HepG2 (cell line): ENCODE results near the gene TLCD3B. TPM values are rescaled to one million over a fixed set of nuclear protein-coding genes. Genes with fewer than 3 reads are reported as not detected.

Experiments
- ATAC-seq: fragments of 200-7000 bp; cut with Tn5 transposase; 3 replicates; pipeline ENCODE4 v1.9.1; 2020; ENCODE audit warnings: mild to moderate bottlenecking, moderate library complexity
- BruUV-seq: library from RNA; stranded (reverse); fragments of 400-500 nt; replicated peaks from 2 replicates; lab custom pipeline; 2021; lab: Mats Ljungman, UMichigan
- CTCF ChIA-PET: fragments of 300-600 bp; formaldehyde crosslinking; extraction: SDS; loops from one replicate; lab custom pipeline; 2021; ENCODE audit warnings: low total read pairs, inconsistent platforms, low intra/inter-chr PET ratio; lab: Yijun Ruan, JAX
- POLR2A ChIA-PET: fragments of 350-600 bp; sonication (Branson Sonifier 250); formaldehyde crosslinking; loops from one replicate; lab custom pipeline; 2020; ENCODE audit warnings: antibody characterized with exemption, inconsistent platforms; lab: Yijun Ruan, JAX
- DNase-seq: peaks from one replicate; pipeline ENCODE4 v3.0.0-alpha.2; 2015; ENCODE audit warnings: low spot score
- FAIRE-seq: peaks from 3 replicates; lab custom pipeline; 2011; peaks lifted over from hg19 to GRCh38; lab: Jason Lieb, UNC
- H2AFZ ChIP-seq: one replicate; pipeline ENCODE4 v1.6.1; 2011; ENCODE audit warnings: low read length, inconsistent platforms
- H3K27ac ChIP-seq: fragments of 300-600 bp; 3 replicates; pipeline ENCODE4 v1.8.0; 2011; ENCODE audit warnings: mixed run types, mild to moderate bottlenecking, mixed read lengths, low read length, inconsistent platforms; ENCODE audit not compliant: insufficient read depth; ENCODE audit errors: extremely low read length
- H3K27me3 ChIP-seq, 2 experiments: fragments of 200-600 bp in 1 of 2; 2 replicates in 1 of 2; 3 replicates in 1 of 2; pipeline versions ENCODE4 v1.6.0 to v1.8.0; 2011; ENCODE audit warnings: low read length in 2 of 2, mild to moderate bottlenecking in 2 of 2, moderate library complexity in 2 of 2, inconsistent platforms in 1 of 2; ENCODE audit not compliant: insufficient read depth in 2 of 2, control insufficient read depth in 1 of 2
- H3K36me3 ChIP-seq, 2 experiments: fragments of 200-600 bp in 1 of 2; replicated peaks in 1 of 2; 2 replicates in 1 of 2; 3 replicates in 1 of 2; pipeline versions ENCODE4 v1.5.1 to v1.8.0; 2011; ENCODE audit warnings: low read length in 2 of 2, inconsistent platforms in 1 of 2; ENCODE audit not compliant: insufficient read depth in 2 of 2, control insufficient read depth in 1 of 2
- H3K4me1 ChIP-seq: 2 replicates; pipeline ENCODE4 v1.5.1; 2012; ENCODE audit warnings: low read length, inconsistent platforms; ENCODE audit not compliant: insufficient read depth
- H3K4me2 ChIP-seq: 2 replicates; pipeline ENCODE4 v1.6.0; 2011; ENCODE audit warnings: low read depth, low read length, inconsistent platforms
- H3K4me3 ChIP-seq, 3 experiments: fragments of 200-600 bp in 1 of 3; sonication (generic), shearing (Covaris generic) in 1 of 3; replicated peaks in 1 of 3; 2 replicates each; pipeline ENCODE4 v1.5.1; 2011 to 2016; ENCODE audit warnings: low read length in 3 of 3, inconsistent platforms in 2 of 3, low read depth in 2 of 3, mild to moderate bottlenecking in 2 of 3, control low read depth in 1 of 3, mixed read lengths in 1 of 3; ENCODE audit not compliant: insufficient read depth in 1 of 3
- H3K79me2 ChIP-seq: one replicate; pipeline ENCODE4 v1.6.1; 2011; ENCODE audit warnings: low read length, inconsistent platforms; ENCODE audit not compliant: insufficient read depth
- H3K9ac ChIP-seq: 2 replicates; pipeline ENCODE4 v1.6.0; 2011; ENCODE audit warnings: mild to moderate bottlenecking, low read depth, low read length, inconsistent platforms; ENCODE audit not compliant: insufficient read depth
- H3K9me3 ChIP-seq: 2 replicates; pipeline ENCODE4 v1.5.1; 2012; ENCODE audit warnings: mild to moderate bottlenecking, low read length
- H4K20me1 ChIP-seq: 2 replicates; pipeline ENCODE4 v1.6.0; 2011; ENCODE audit warnings: inconsistent platforms, mild to moderate bottlenecking, low read length, moderate library complexity; ENCODE audit not compliant: insufficient read depth
- AKAP8 ChIP-seq: sonication (generic); formaldehyde crosslinking; IDR thresholded peaks from 2 replicates; pipeline ENCODE4 v1.5.1; 2020; ENCODE audit warnings: mild to moderate bottlenecking, missing genetic modification reagents
- CREB1 ChIP-seq, 2 experiments: fragments of 450-650 bp in 1 of 2; IDR thresholded peaks; 2 replicates each; pipeline ENCODE4 v1.6.1; 2016 to 2017; ENCODE audit warnings: control low read depth in 1 of 2, mild to moderate bottlenecking in 1 of 2, missing compliant biosample characterization in 1 of 2, missing genetic modification characterization in 1 of 2
- EEA1 ChIP-seq: sonication (generic); formaldehyde crosslinking; IDR thresholded peaks from 2 replicates; pipeline ENCODE4 v1.5.1; 2020; ENCODE audit warnings: mild to moderate bottlenecking, missing genetic modification reagents, borderline replicate concordance
- FOXO1 ChIP-seq: sonication (generic); formaldehyde crosslinking; IDR thresholded peaks from 2 replicates; pipeline ENCODE4 v1.4.0; 2020; ENCODE audit warnings: missing genetic modification reagents
- HNRNPL ChIP-seq: fragments of 200-400 bp; formaldehyde crosslinking; IDR thresholded peaks from 2 replicates; pipeline ENCODE4 v1.6.1; 2017; ENCODE audit warnings: mild to moderate bottlenecking, low read depth, low read length
- JDP2 ChIP-seq: sonication (generic); formaldehyde crosslinking; IDR thresholded peaks from 2 replicates; pipeline ENCODE4 v1.8.1; 2022; ENCODE audit warnings: missing genetic modification reagents, borderline replicate concordance
- JUND ChIP-seq: sonication (generic); formaldehyde crosslinking; IDR thresholded peaks from 2 replicates; pipeline ENCODE4 v1.8.0; 2022; ENCODE audit warnings: mild to moderate bottlenecking, missing genetic modification reagents
- POLR2AphosphoS5 ChIP-seq: IDR thresholded peaks from 2 replicates; pipeline ENCODE4 v1.6.1; 2012; ENCODE audit warnings: low read depth, low read length
- SP4 ChIP-seq: sonication (generic); formaldehyde crosslinking; IDR thresholded peaks from 2 replicates; pipeline ENCODE4 v1.8.1; 2023; ENCODE audit warnings: mild to moderate bottlenecking, missing genetic modification reagents
- SRY ChIP-seq: sonication (generic); formaldehyde crosslinking; IDR thresholded peaks from 2 replicates; pipeline ENCODE4 v1.8.0; 2022; ENCODE audit warnings: mild to moderate bottlenecking, missing genetic modification reagents
- TCF12 ChIP-seq, 2 experiments: fragments of 450-650 bp in 1 of 2; sonication (generic) in 1 of 2; formaldehyde crosslinking in 1 of 2; IDR thresholded peaks; 2 replicates each; pipeline versions ENCODE4 v1.6.1 to v1.8.0; 2017 to 2022; ENCODE audit warnings: antibody characterized with exemption in 1 of 2, mild to moderate bottlenecking in 1 of 2, missing genetic modification reagents in 1 of 2, moderate library complexity in 1 of 2
- ZBTB38 ChIP-seq: sonication (generic); formaldehyde crosslinking; IDR thresholded peaks from 2 replicates; pipeline ENCODE4 v1.5.1; 2020; ENCODE audit warnings: mild to moderate bottlenecking, missing genetic modification reagents
- ZMYM4 ChIP-seq: sonication (generic); formaldehyde crosslinking; IDR thresholded peaks from 2 replicates; pipeline ENCODE4 v1.8.1; 2023; ENCODE audit warnings: mild to moderate bottlenecking, missing genetic modification reagents
- ZNF160 ChIP-seq: sonication (generic); formaldehyde crosslinking; IDR thresholded peaks from 2 replicates; pipeline ENCODE4 v1.8.0; 2022; ENCODE audit warnings: mild to moderate bottlenecking, inconsistent platforms, missing genetic modification reagents
- ZNF280D ChIP-seq: sonication (generic); formaldehyde crosslinking; IDR thresholded peaks from 2 replicates; pipeline ENCODE4 v1.5.1; 2020; ENCODE audit warnings: mild to moderate bottlenecking, missing genetic modification reagents
- ZNF354B ChIP-seq: sonication (generic); formaldehyde crosslinking; IDR thresholded peaks from 2 replicates; pipeline ENCODE4 v1.8.0; 2022; ENCODE audit warnings: mild to moderate bottlenecking, missing genetic modification reagents
- ZNF660 ChIP-seq: sonication (generic); formaldehyde crosslinking; IDR thresholded peaks from 2 replicates; pipeline ENCODE4 v1.5.1; 2020; ENCODE audit warnings: mild to moderate bottlenecking, low read depth, missing genetic modification reagents, borderline replicate concordance
- ZNF800 ChIP-seq: sonication (generic); formaldehyde crosslinking; IDR thresholded peaks from 2 replicates; pipeline ENCODE4 v1.4.0; 2020; ENCODE audit warnings: missing genetic modification reagents
- WGBS: methylation state at CpG from one replicate; pipeline ENCODE4 v1.1.6; 2017; ENCODE audit warnings: low lambda C conversion rate; 5-methylcytosine and 5-hydroxymethylcytosine counted together
- in situ Hi-C: cut with HindIII; loops from 2 replicates; pipeline ENCODE4 v1.10.0; 2017; ENCODE audit warnings: low pct_unique_long_range_greater_than_20kb; ENCODE audit not compliant: extremely low pct_ligation_motif_present
- intact Hi-C: fragments of 100-400 bp; cut with micrococcal nuclease; formaldehyde crosslinking; loops from one replicate; pipeline ENCODE4 v1.10.0; 2022; ENCODE audit not compliant: unreplicated experiment
- polyA plus RNA-seq, 8 experiments: library from polyadenylated mRNA; depleted of rRNA in 3 of 8; stranded (reverse) in 7 of 8; unstranded in 1 of 8; fragments of >200 nt; fragmentation: Illumina TruSeq in 4 of 8; extraction: Trizol in 4 of 8; gene quantifications; 2 replicates each; pipeline versions ENCODE4 v1.2.1 to v1.2.3, GENCODE V29; 2011 to 2016; ENCODE audit warnings: low read depth in 4 of 8, missing spikeins in 1 of 8, mixed read lengths in 1 of 8; ENCODE audit not compliant: insufficient read depth in 1 of 8
- total RNA-seq, 5 experiments: library from RNA; depleted of rRNA; stranded (reverse); fragments of >200 nt; fragmentation: Illumina TruSeq; extraction: Trizol; gene quantifications; 2 replicates each; pipeline ENCODE4 v1.2.3, GENCODE V29; 2016; ENCODE audit warnings: low read depth in 1 of 5

TLCD3B gene
- total and polyA plus RNA-seq, 2 of the 13 experiments (the other 11 are each of a cell fraction or from before 2014, with no cell fraction given) = not detected

- TF ChIP-seq POLR2AphosphoS5 = peak; percentile 13; the same call in 1 of the 2 replicates
- TF ChIP-seq FOXO1 (CRISPR knock-in tag) = no peak
- no peak for TF ChIP-seq TCF12 (IDR thresholded peaks at IDR 0.05)
- no peak for TF ChIP-seq TCF12 (CRISPR knock-in tag; IDR thresholded peaks at IDR 0.05)
- TF ChIP-seq SP4 (CRISPR knock-in tag) = no peak
- 0 out of 2 replicates have a peak, but pooled peaks have one; percentile 62 for TF ChIP-seq ZNF354B (CRISPR knock-in tag)
- TF ChIP-seq ZMYM4 (CRISPR knock-in tag) = no peak
- no peak for TF ChIP-seq CREB1 (IDR thresholded peaks at IDR 0.05)
- TF ChIP-seq CREB1 (CRISPR knock-in tag; IDR thresholded peaks at IDR 0.05) = no peak
- no peak for TF ChIP-seq ZNF660
- no peak for TF ChIP-seq JDP2
- no peak for TF ChIP-seq EEA1
Observed at GRCh38 chr16:30067584-30067916, 36.5 kb upstream of the TLCD3B start (continued).

GRCh38 chr16:30066761-30067583 is 35.9 kb upstream of the TLCD3B start:
- peak overlapping the region; percentile 95 for H3K27ac ChIP-seq
- in situ Hi-C loops = no loop called here
- H3K4me3 ChIP-seq = peak overlapping the region; percentile 92 to 100 (median 95)
- 62% methylated on average over 21 of the region's 21 CpGs for WGBS
- CTCF ChIA-PET = no interaction called here
- peaks cover 59% of the 10 kb centered on the region for H3K79me2 ChIP-seq
- H3K4me2 ChIP-seq = peak overlapping the region; percentile 99
- H3K4me1 ChIP-seq = peaks cover 63% of the 10 kb centered on the region
- no peaks in the 10 kb centered on the region for H3K9me3 ChIP-seq
- H3K27me3 ChIP-seq = peaks cover 0 to 2% of the 10 kb centered on the region in 2 experiments; a peak in 1 of 5 replicates
- peaks cover 35 to 55% of the 10 kb centered on the region in 2 experiments for H3K36me3 ChIP-seq
- intact Hi-C loops = loop anchor here (1.0 to 5.0 kb wide), 2 partner anchors 25 to 680 kb away; partner anchors contain the start of gene PHKG2
- peak overlapping the region; percentile 90 for H3K9ac ChIP-seq
- FAIRE-seq (no peak), ATAC-seq (no peak), DNase-seq (no peak)
- POLR2A ChIA-PET = interaction anchor here (0.5 to 9.1 kb wide), 11 partner anchors 8 to 808 kb away, joined by 3 to 120 read pairs (median 5); partner anchors contain the start of genes PPP4C and TBX6
- peaks cover 62% of the 10 kb centered on the region for H4K20me1 ChIP-seq
- no peak overlapping the region for H2AFZ ChIP-seq
- BruUV-seq = no TSS peak
- TF ChIP-seq ZNF800 (CRISPR knock-in tag) (no peak), HNRNPL (peak; percentile 76), ZBTB38 (peak; percentile 85), ZNF160 (CRISPR knock-in tag) (0 out of 2 replicates have a peak, but pooled peaks have one; percentile 13), SRY (CRISPR knock-in tag) (peak; percentile 23; the same call in 1 of the 2 replicates), ZNF280D (0 out of 2 replicates have a peak, but pooled peaks have one; percentile 18), JUND (CRISPR knock-in tag) (no peak), AKAP8 (CRISPR knock-in tag) (peak; percentile 26; the same call in 1 of the 2 replicates)
